Measurements from ENCODE around the gene CTXN1. TPM values are rescaled to one million over a fixed set of nuclear protein-coding genes. Genes with fewer than 3 reads are reported as not detected.

Gene CTXN1
- total and polyA plus RNA-seq, 2 donors (not counting 3 experiments of a cell fraction or from before 2014, with no cell fraction given): 16.0 to 27.6 TPM

DNA sequence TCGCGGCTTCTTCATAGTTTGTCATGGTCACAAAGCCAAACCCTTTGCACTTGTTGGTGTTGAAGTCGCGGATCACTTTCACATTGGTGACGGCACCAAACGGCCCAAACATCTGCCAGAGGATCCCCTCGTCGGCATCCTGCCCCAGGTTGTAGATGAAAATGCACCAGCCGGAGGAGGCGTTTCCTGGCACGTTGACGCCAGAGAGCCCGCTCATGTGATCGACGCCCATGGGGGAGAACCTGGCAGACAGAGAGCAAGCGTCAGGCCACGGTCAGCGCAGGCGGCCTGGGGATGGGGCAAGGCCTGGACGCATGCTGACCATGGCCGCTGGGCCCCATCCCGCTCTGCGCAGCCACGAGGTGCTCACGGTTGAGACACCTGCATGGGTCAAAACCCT is 37.6 kb upstream of the CTXN1 start:
- no peaks in the 10 kb centered on the region for H4K20me1 ChIP-seq (replicated peaks; ENCODE audit: control insufficient read depth, extremely low read depth, insufficient read depth, low read length)
- CTCF ChIA-PET: no interaction called here
- no peaks in the 10 kb centered on the region for H3K79me2 ChIP-seq (ENCODE audit: control insufficient read depth, insufficient read depth, low read length)
- DNase-seq (ENCODE audit: low read depth, low spot score): no peak
- H3K27ac ChIP-seq (ENCODE audit: insufficient read depth, low read depth, low read length): no peak overlapping the region
- TF ChIP-seq POLR2A (IDR thresholded peaks at IDR 0.05; ENCODE audit: low read depth, low read length): no peak
- no peak for TF ChIP-seq EZH2 (IDR thresholded peaks at IDR 0.05; ENCODE audit: borderline replicate concordance, low read depth, low read length, severe bottlenecking)
- TF ChIP-seq MYC (IDR thresholded peaks at IDR 0.05; ENCODE audit: low read depth, low read length): no peak
- TF ChIP-seq, protein P1, sequence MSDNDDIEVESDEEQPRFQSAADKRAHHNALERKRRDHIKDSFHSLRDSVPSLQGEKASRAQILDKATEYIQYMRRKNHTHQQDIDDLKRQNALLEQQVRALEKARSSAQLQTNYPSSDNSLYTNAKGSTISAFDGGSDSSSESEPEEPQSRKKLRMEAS (IDR thresholded peaks at IDR 0.05; ENCODE audit: insufficient read depth, insufficient read length): no peak
- no peak for TF ChIP-seq GATA2 (IDR thresholded peaks at IDR 0.05; ENCODE audit: insufficient read depth, insufficient read length, low read depth, low read length)
- TF ChIP-seq, protein P2, sequence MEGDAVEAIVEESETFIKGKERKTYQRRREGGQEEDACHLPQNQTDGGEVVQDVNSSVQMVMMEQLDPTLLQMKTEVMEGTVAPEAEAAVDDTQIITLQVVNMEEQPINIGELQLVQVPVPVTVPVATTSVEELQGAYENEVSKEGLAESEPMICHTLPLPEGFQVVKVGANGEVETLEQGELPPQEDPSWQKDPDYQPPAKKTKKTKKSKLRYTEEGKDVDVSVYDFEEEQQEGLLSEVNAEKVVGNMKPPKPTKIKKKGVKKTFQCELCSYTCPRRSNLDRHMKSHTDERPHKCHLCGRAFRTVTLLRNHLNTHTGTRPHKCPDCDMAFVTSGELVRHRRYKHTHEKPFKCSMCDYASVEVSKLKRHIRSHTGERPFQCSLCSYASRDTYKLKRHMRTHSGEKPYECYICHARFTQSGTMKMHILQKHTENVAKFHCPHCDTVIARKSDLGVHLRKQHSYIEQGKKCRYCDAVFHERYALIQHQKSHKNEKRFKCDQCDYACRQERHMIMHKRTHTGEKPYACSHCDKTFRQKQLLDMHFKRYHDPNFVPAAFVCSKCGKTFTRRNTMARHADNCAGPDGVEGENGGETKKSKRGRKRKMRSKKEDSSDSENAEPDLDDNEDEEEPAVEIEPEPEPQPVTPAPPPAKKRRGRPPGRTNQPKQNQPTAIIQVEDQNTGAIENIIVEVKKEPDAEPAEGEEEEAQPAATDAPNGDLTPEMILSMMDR (IDR thresholded peaks at IDR 0.05; ENCODE audit: extremely low read depth in 1 of 2, insufficient read depth in 1 of 2, low read depth in 1 of 2, low read length in 2 of 2): no peak
- TF ChIP-seq POLR2AphosphoS5 (IDR thresholded peaks at IDR 0.05; ENCODE audit: insufficient read depth, low read depth, low read length): no peak
- no peak for TF ChIP-seq JUN (IDR thresholded peaks at IDR 0.05; ENCODE audit: borderline replicate concordance, insufficient read depth, insufficient read length, low read depth)
- TF ChIP-seq FOS (IDR thresholded peaks at IDR 0.05; ENCODE audit: borderline replicate concordance, insufficient read depth, low read length): no peak
- H3K4me1 ChIP-seq (ENCODE audit: control insufficient read depth, extremely low read depth, insufficient read depth, low read length): no peaks in the 10 kb centered on the region
- no peak overlapping the region for H2AFZ ChIP-seq (ENCODE audit: low read depth, low read length)
- no peak overlapping the region for H3K9ac ChIP-seq (replicated peaks; ENCODE audit: extremely low read depth, insufficient read depth, low read length)
- no TSS peak for BruUV-seq (replicated peaks)
- dilution Hi-C loops (cut with MboI; ENCODE audit: extremely low pct_ligation_motif_present, low sequenced_read_pairs) (no loop called here), intact Hi-C loops (cut with micrococcal nuclease) (no loop called here)
- no peak for FAIRE-seq
- no peaks in the 10 kb centered on the region for H3K9me1 ChIP-seq (replicated peaks; ENCODE audit: control insufficient read depth, extremely low read depth, insufficient read depth, low read length)
- peaks cover 24 to 41% of the 10 kb centered on the region in 2 experiments for H3K36me3 ChIP-seq (ENCODE audit: control insufficient read depth in 2 of 2, extremely low read depth in 1 of 2, insufficient read depth in 2 of 2, low read length in 2 of 2)
- H3K4me2 ChIP-seq (ENCODE audit: insufficient read depth, low read length): no peak overlapping the region
- POLR2A ChIA-PET: no interaction called here
- no peak overlapping the region for H3K4me3 ChIP-seq (replicated peaks in 1 of 3; ENCODE audit: insufficient read depth in 1 of 3, low read depth in 1 of 3, low read length in 3 of 3)
- H3K9me3 ChIP-seq (replicated peaks; ENCODE audit: control insufficient read depth, insufficient read depth, low read length): no peaks in the 10 kb centered on the region
- no peaks in the 10 kb centered on the region for H3K27me3 ChIP-seq (ENCODE audit: control insufficient read depth in 2 of 2, insufficient read depth in 2 of 2, low read length in 2 of 2)
